Testis (tissue), 2 donors: Measurements from ENCODE around the gene SLC38A1.

Experiments
- POLR2A ChIP-seq: fragments of 450-650 bp; IDR thresholded peaks from one replicate; pipeline ENCODE4 v1.6.1; 2017; ENCODE audit warnings: antibody characterized with exemption, mild to moderate bottlenecking, moderate library complexity
- TF ChIP-seq, protein P1 (sequence below), 3 experiments: fragments of 450-650 bp in 2 of 3; fragments of 200-600 bp in 1 of 3; sonication (generic) in 1 of 3; IDR thresholded peaks; one replicate each; pipeline ENCODE4 v1.5.1; 2016 to 2019; ENCODE audit warnings: antibody characterized with exemption in 3 of 3, mild to moderate bottlenecking in 2 of 3, moderate library complexity in 1 of 3

- no peak for TF ChIP-seq POLR2A
- TF ChIP-seq, protein P1, sequence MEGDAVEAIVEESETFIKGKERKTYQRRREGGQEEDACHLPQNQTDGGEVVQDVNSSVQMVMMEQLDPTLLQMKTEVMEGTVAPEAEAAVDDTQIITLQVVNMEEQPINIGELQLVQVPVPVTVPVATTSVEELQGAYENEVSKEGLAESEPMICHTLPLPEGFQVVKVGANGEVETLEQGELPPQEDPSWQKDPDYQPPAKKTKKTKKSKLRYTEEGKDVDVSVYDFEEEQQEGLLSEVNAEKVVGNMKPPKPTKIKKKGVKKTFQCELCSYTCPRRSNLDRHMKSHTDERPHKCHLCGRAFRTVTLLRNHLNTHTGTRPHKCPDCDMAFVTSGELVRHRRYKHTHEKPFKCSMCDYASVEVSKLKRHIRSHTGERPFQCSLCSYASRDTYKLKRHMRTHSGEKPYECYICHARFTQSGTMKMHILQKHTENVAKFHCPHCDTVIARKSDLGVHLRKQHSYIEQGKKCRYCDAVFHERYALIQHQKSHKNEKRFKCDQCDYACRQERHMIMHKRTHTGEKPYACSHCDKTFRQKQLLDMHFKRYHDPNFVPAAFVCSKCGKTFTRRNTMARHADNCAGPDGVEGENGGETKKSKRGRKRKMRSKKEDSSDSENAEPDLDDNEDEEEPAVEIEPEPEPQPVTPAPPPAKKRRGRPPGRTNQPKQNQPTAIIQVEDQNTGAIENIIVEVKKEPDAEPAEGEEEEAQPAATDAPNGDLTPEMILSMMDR (IDR thresholded peaks at IDR 0.05): no peak
Measured at GRCh38 chr12:46188170-46188569, 80.7 kb downstream of the SLC38A1 start.
